GM12864 (cell line): ENCODE data around the gene SLC39A11.

Source experiments
- DNase-seq: peaks from one replicate; pipeline ENCODE4 v3.0.0-alpha.2; 2011; ENCODE audit warnings: low read depth
- H3K4me3 ChIP-seq: 2 replicates; pipeline ENCODE4 v1.5.1; 2011; ENCODE audit warnings: mild to moderate bottlenecking, low read depth, low read length, control low read depth
- TF ChIP-seq, protein P1 (sequence below): IDR thresholded peaks from 2 replicates; pipeline ENCODE4 v1.5.1; 2011; ENCODE audit warnings: low read depth, mild to moderate bottlenecking, moderate library complexity, low read length, control low read depth, inconsistent platforms; ENCODE audit errors: missing control alignments

Gene SLC39A11

GRCh38 chr17:72691017-72691416 is 401.5 kb downstream of the SLC39A11 start:
- TF ChIP-seq, protein P1, sequence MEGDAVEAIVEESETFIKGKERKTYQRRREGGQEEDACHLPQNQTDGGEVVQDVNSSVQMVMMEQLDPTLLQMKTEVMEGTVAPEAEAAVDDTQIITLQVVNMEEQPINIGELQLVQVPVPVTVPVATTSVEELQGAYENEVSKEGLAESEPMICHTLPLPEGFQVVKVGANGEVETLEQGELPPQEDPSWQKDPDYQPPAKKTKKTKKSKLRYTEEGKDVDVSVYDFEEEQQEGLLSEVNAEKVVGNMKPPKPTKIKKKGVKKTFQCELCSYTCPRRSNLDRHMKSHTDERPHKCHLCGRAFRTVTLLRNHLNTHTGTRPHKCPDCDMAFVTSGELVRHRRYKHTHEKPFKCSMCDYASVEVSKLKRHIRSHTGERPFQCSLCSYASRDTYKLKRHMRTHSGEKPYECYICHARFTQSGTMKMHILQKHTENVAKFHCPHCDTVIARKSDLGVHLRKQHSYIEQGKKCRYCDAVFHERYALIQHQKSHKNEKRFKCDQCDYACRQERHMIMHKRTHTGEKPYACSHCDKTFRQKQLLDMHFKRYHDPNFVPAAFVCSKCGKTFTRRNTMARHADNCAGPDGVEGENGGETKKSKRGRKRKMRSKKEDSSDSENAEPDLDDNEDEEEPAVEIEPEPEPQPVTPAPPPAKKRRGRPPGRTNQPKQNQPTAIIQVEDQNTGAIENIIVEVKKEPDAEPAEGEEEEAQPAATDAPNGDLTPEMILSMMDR: no peak
- H3K4me3 ChIP-seq: no peak overlapping the region
- no peak for DNase-seq

GRCh38 chr17:72687886-72688285 is 404.6 kb downstream of the SLC39A11 start:
- no peak for DNase-seq
- TF ChIP-seq, protein P1: no peak
- no peak overlapping the region for H3K4me3 ChIP-seq

DNA sequence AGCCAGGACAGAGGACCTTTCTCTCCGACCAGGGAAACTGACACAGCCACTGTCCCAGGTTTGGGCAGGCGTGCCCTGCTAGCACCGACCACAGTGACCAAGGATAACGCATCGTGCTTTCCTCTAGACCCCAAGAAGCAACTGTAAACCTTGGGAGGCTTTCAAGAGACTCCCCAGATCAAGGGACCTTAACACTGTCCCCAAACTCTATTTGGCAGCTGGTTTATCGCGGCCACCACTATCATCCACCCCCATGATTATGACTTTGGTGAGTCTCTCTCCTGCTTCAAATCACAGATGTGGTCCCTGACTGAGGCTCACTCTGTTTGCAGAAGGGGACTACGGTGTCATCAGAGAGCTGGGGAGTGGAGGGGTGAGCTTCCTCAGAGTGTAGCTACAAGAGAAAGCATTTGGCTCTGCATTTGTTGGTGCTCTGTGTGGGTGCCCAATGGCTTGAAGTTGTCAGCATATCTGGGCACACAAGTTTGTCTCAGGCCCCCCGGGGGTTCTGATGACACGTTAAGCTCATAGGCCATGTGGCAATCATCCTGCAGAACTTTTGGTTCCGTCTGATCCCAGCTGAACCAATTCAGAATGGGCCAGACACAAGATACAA is 408.0 kb downstream of the SLC39A11 start:
- no peak for DNase-seq
- TF ChIP-seq, protein P1: no peak
- no peak overlapping the region for H3K4me3 ChIP-seq

DNA sequence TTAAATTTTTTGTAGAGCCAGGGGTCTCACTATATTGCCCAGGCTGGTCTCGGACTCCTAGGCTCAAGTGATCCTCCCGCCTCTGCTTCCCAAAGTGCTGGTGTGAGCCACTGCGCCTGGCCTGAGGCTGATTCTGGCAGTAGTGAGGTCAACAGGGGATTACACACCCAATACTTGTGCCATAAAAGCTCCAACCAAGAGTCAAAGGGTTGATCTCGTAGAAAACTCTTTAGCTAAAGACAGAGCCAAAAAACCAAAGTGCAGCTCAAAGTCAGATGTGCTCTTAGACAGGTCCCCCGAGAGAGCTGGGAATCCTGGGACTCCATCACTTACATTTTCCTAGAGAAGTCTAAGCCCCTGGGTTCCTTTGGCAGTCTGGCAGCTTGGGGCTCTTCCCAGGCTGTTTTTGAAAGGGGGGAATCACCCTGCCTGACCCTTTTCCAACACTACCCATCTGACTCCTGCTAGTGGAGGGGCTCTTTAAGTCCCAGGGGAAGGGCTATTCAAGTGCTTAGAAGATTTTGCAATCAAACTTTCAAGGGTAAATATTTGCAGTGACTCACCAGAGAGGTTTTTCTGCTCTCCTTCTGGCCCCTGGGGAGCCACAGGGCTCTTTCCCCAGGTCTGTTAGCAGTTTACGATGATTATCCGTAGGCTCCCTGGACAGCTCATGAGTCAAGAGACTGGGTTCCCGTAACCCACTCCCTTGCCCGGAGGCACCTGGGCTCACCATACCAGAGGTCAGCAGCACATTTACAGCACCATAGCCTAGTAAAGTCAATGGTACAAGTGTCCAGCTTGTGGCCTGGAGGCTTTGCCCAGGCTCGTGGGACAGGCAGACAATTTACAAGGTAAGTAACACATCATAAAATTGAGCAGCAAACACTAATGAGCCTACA is 408.7 kb downstream of the SLC39A11 start:
- DNase-seq: no peak
- TF ChIP-seq, protein P1: no peak
- no peak overlapping the region for H3K4me3 ChIP-seq

DNA sequence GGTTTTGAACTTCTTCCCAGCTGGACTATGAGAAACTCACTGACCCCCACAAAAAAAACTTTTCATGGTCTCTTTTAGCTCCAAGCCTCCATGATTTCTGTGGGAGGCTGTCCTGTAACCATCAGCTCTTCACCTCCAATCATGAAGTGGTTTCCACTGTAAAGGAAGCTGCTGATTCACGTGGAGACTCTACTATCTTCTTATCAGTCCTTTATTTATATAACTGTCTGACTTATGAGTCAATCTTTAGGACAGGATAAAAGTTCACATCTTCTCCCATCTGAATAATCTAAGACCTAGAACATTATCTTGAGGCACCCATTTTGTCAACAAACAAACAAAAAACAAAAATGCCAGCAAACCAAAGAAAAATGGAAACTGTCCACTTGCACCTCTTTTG is 409.9 kb downstream of the SLC39A11 start:
- no peak for DNase-seq
- TF ChIP-seq, protein P1: no peak
- H3K4me3 ChIP-seq: no peak overlapping the region

DNA sequence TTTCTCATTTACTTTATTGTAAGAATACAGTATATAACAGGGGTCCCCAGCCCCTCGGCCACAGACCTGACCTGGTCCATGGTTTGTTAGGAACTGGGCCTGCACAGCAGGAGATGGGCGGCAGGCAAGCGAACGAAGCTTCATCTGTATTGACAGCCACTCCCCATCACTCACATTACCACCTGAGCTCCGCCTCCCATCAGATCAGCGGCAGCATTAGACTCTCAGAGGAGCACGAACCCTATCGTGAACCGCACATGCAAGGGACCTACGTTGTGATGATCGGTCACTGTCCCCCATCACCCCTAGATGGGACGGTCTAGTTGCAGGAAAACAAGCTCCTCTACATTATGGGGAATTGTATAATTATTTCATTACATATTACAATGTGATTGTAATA is 410.6 kb downstream of the SLC39A11 start:
- DNase-seq: no peak
- TF ChIP-seq, protein P1: no peak
- no peak overlapping the region for H3K4me3 ChIP-seq
